Mesenchymal stem cell (in vitro differentiated cells and primary cell): ENCODE measurements around the gene ATCAY. TPM values are rescaled to one million over a fixed set of nuclear protein-coding genes. Genes with fewer than 3 reads are reported as not detected.

Experiments used
- DNase-seq: peaks from one replicate; pipeline ENCODE4 v3.0.0-alpha.2; 2013
- H2AFZ ChIP-seq: one replicate; pipeline ENCODE4 v1.6.1; 2013; ENCODE audit warnings: low read depth, mild to moderate bottlenecking, control low read depth, inconsistent platforms, low read length, moderate library complexity
- H2AK5ac ChIP-seq: 2 replicates; pipeline ENCODE4 v1.6.1; 2013; ENCODE audit warnings: low read length, moderate library complexity, mild to moderate bottlenecking, inconsistent platforms; ENCODE audit not compliant: severe bottlenecking
- H2BK120ac ChIP-seq: one replicate; pipeline ENCODE4 v1.6.1; 2013; ENCODE audit warnings: low read depth, mild to moderate bottlenecking, inconsistent platforms, low read length, moderate library complexity
- H2BK12ac ChIP-seq, 2 experiments: one replicate each; pipeline ENCODE4 v1.6.1; 2013; ENCODE audit warnings: inconsistent platforms in 2 of 2, low read length in 2 of 2, mild to moderate bottlenecking in 2 of 2, moderate library complexity in 2 of 2, control low read depth in 1 of 2
- H2BK15ac ChIP-seq: one replicate; pipeline ENCODE4 v1.6.1; 2013; ENCODE audit warnings: mild to moderate bottlenecking, low read depth, inconsistent platforms; ENCODE audit not compliant: poor library complexity, severe bottlenecking
- H2BK5ac ChIP-seq: 2 replicates; pipeline ENCODE4 v1.6.1; 2013; ENCODE audit warnings: low read depth, mild to moderate bottlenecking, low read length, control low read depth, inconsistent platforms; ENCODE audit not compliant: poor library complexity, severe bottlenecking
- H3K14ac ChIP-seq, 2 experiments: one replicate each; pipeline ENCODE4 v1.6.1; 2013; ENCODE audit warnings: inconsistent platforms in 2 of 2, low read length in 2 of 2, control low read depth in 1 of 2, mild to moderate bottlenecking in 1 of 2, moderate library complexity in 1 of 2
- H3K18ac ChIP-seq, 2 experiments: one replicate each; pipeline ENCODE4 v1.6.1; 2013; ENCODE audit warnings: inconsistent platforms in 2 of 2, low read length in 2 of 2, control low read depth in 1 of 2, low read depth in 1 of 2, mild to moderate bottlenecking in 1 of 2
- H3K23ac ChIP-seq, 2 experiments: one replicate each; pipeline ENCODE4 v1.6.1; 2013; ENCODE audit warnings: inconsistent platforms in 2 of 2, low read length in 2 of 2, mild to moderate bottlenecking in 2 of 2, moderate library complexity in 2 of 2, control low read depth in 1 of 2
- H3K27ac ChIP-seq: 2 replicates; pipeline ENCODE4 v1.5.1; 2013; ENCODE audit warnings: mild to moderate bottlenecking, moderate library complexity, low read length, control low read depth, inconsistent platforms; ENCODE audit not compliant: poor library complexity, severe bottlenecking
- H3K27me3 ChIP-seq, 2 experiments: 2 replicates each; pipeline versions ENCODE4 v1.6.1 to v1.7.0; 2013; ENCODE audit warnings: low read length in 2 of 2, mild to moderate bottlenecking in 2 of 2, moderate library complexity in 2 of 2, control low read depth in 1 of 2, inconsistent platforms in 1 of 2; ENCODE audit not compliant: control insufficient read depth in 1 of 2, insufficient read depth in 1 of 2
- H3K36me3 ChIP-seq, 2 experiments: 2 replicates each; pipeline versions ENCODE4 v1.6.1 to v1.7.0; 2013; ENCODE audit warnings: low read length in 2 of 2, control low read depth in 1 of 2, inconsistent platforms in 1 of 2, low read depth in 1 of 2, mild to moderate bottlenecking in 1 of 2; ENCODE audit not compliant: insufficient read depth in 2 of 2, control insufficient read depth in 1 of 2
- H3K4ac ChIP-seq, 2 experiments: one replicate each; pipeline ENCODE4 v1.6.1; 2013; ENCODE audit warnings: inconsistent platforms in 2 of 2, low read length in 2 of 2, mild to moderate bottlenecking in 2 of 2, moderate library complexity in 2 of 2, control low read depth in 1 of 2, low read depth in 1 of 2
- H3K4me1 ChIP-seq: 2 replicates; pipeline ENCODE4 v1.6.1; 2013; ENCODE audit warnings: low read depth, low read length, control low read depth; ENCODE audit not compliant: control insufficient read depth, insufficient read depth
- H3K4me2 ChIP-seq: 2 replicates; pipeline ENCODE4 v1.6.1; 2013; ENCODE audit warnings: low read length, mild to moderate bottlenecking, inconsistent platforms; ENCODE audit not compliant: poor library complexity, severe bottlenecking
- H3K4me3 ChIP-seq, 2 experiments: 2 replicates each; pipeline versions ENCODE4 v1.5.1 to v1.7.0; 2013; ENCODE audit warnings: low read length in 2 of 2, mild to moderate bottlenecking in 2 of 2, control low read depth in 1 of 2, low read depth in 1 of 2; ENCODE audit not compliant: insufficient read depth in 1 of 2
- H3K79me1 ChIP-seq: replicated peaks from 2 replicates; pipeline ENCODE4 v1.6.1; 2013; ENCODE audit warnings: mild to moderate bottlenecking, control low read depth, low read length, inconsistent platforms; ENCODE audit not compliant: poor library complexity, severe bottlenecking
- H3K9ac ChIP-seq: 2 replicates; pipeline ENCODE4 v1.7.0; 2013; ENCODE audit warnings: mild to moderate bottlenecking, low read length, moderate library complexity
- H3K9me3 ChIP-seq: 2 replicates; pipeline ENCODE4 v1.7.0; 2013; ENCODE audit warnings: mild to moderate bottlenecking, low read length; ENCODE audit not compliant: control insufficient read depth
- H4K8ac ChIP-seq: one replicate; pipeline ENCODE4 v1.6.1; 2013; ENCODE audit warnings: inconsistent platforms, mild to moderate bottlenecking, low read length, moderate library complexity
- H4K91ac ChIP-seq: one replicate; pipeline ENCODE4 v1.6.1; 2013; ENCODE audit warnings: mild to moderate bottlenecking, low read length, inconsistent platforms
- WGBS: methylation state at CpG from one replicate; pipeline ENCODE4 v1.1.7; 2013; ENCODE audit warnings: mixed read lengths; 5-methylcytosine and 5-hydroxymethylcytosine counted together
- polyA plus RNA-seq, 2 experiments: library from polyadenylated mRNA; stranded (reverse); fragments of 200-250 nt; gene quantifications; one replicate each; pipeline ENCODE4 v1.2.3, GENCODE V29; 2013

The ATCAY gene
- under 0.01 TPM for polyA plus RNA-seq (2013, experiment 1 of 2)
- not detected for polyA plus RNA-seq (2013, experiment 2 of 2)

GRCh38 chr19:3880471-3881271 lies at the start of gene ATCAY:
Gene ATCAY (plus strand): TSS chr19:3880685. CDS start chr19:3885768, 5,083 bp downstream.
- peaks cover 3% of the 10 kb centered on the region for H3K4me1 ChIP-seq
- H3K27me3 ChIP-seq: peaks cover 52 to 61% of the 10 kb centered on the region in 2 experiments

GRCh38 chr19:3831601-3832000 lies 48.9 kb upstream of the ATCAY start:
- Histone ChIP-seq H3K27me3 (peaks cover 26 to 43% of the 10 kb centered on the region in 2 experiments), H3K36me3 (no peaks in the 10 kb centered on the region), H3K4me3 (no peak overlapping the region), H3K18ac (no peak overlapping the region), H2AK5ac (no peak overlapping the region), H3K14ac (no peak overlapping the region), H3K79me1 (no peaks in the 10 kb centered on the region), H2BK120ac (no peak overlapping the region), H3K27ac (no peak overlapping the region), H2BK15ac (no peak overlapping the region), H3K4me2 (no peak overlapping the region), H3K4ac (no peak overlapping the region), H3K4me1 (peaks cover 3% of the 10 kb centered on the region), H3K9me3 (no peaks in the 10 kb centered on the region), H4K8ac (no peak overlapping the region), H2BK12ac (no peak overlapping the region), H3K23ac (no peak overlapping the region), H2BK5ac (no peak overlapping the region), H3K9ac (no peak overlapping the region), H2AFZ (no peak overlapping the region), H4K91ac (no peak overlapping the region)
- WGBS: 83% methylated on average over 19 of the region's 19 CpGs
- no peak for DNase-seq

More at GRCh38 chr19:3880471-3881271, at the start of gene ATCAY:
- no peak for DNase-seq
- H3K4ac ChIP-seq: no peak within 1 kb of the TSS
- no peak within 1 kb of the TSS for H2BK5ac ChIP-seq
- H3K9me3 ChIP-seq: no peaks in the 10 kb centered on the region
- no peak within 1 kb of the TSS for H4K91ac ChIP-seq
- H3K4me3 ChIP-seq: no peak within 1 kb of the TSS
- WGBS: 4% methylated on average over 43 of the region's 49 CpGs
- no peak within 1 kb of the TSS for H3K14ac ChIP-seq
- H4K8ac ChIP-seq: no peak within 1 kb of the TSS
- H2AFZ ChIP-seq: no peak within 1 kb of the TSS
- H3K23ac ChIP-seq: no peak within 1 kb of the TSS
- H3K18ac ChIP-seq: no peak within 1 kb of the TSS
- H3K36me3 ChIP-seq: no peaks in the 10 kb centered on the region
- no peaks in the 10 kb centered on the region for H3K79me1 ChIP-seq
- no peak within 1 kb of the TSS for H2AK5ac ChIP-seq
- H3K4me2 ChIP-seq: no peak within 1 kb of the TSS
- no peak within 1 kb of the TSS for H2BK12ac ChIP-seq
- H3K9ac ChIP-seq: no peak within 1 kb of the TSS
- no peak within 1 kb of the TSS for H2BK15ac ChIP-seq
- no peak within 1 kb of the TSS for H2BK120ac ChIP-seq
- H3K27ac ChIP-seq: no peak within 1 kb of the TSS

GRCh38 chr19:3832001-3832400 lies 48.5 kb upstream of the ATCAY start:
- Histone ChIP-seq H4K91ac (no peak overlapping the region), H2BK120ac (no peak overlapping the region), H3K36me3 (no peaks in the 10 kb centered on the region), H3K4ac (no peak overlapping the region), H3K18ac (no peak overlapping the region), H4K8ac (no peak overlapping the region), H3K23ac (no peak overlapping the region), H2BK15ac (no peak overlapping the region), H3K14ac (no peak overlapping the region), H3K27me3 (peaks cover 26 to 39% of the 10 kb centered on the region in 2 experiments), H3K4me1 (peaks cover 3% of the 10 kb centered on the region), H2BK12ac (no peak overlapping the region), H3K4me2 (no peak overlapping the region), H2AK5ac (no peak overlapping the region), H2AFZ (no peak overlapping the region), H3K27ac (no peak overlapping the region), H3K9me3 (no peaks in the 10 kb centered on the region), H3K79me1 (no peaks in the 10 kb centered on the region), H2BK5ac (no peak overlapping the region), H3K9ac (no peak overlapping the region), H3K4me3 (no peak overlapping the region)
- no peak for DNase-seq
- WGBS: 93% methylated on average over 6 of the region's 6 CpGs

- Histone ChIP-seq H3K36me3 (no peaks in the 10 kb centered on the region), H3K4ac (no peak overlapping the region), H3K4me1 (peaks cover 3% of the 10 kb centered on the region), H3K23ac (no peak overlapping the region), H3K27ac (no peak overlapping the region), H2BK15ac (no peak overlapping the region), H2BK12ac (no peak overlapping the region), H4K91ac (no peak overlapping the region), H3K4me2 (no peak overlapping the region), H3K27me3 (peaks cover 29 to 44% of the 10 kb centered on the region in 2 experiments), H3K4me3 (no peak overlapping the region), H2BK120ac (no peak overlapping the region), H3K9ac (no peak overlapping the region), H2BK5ac (no peak overlapping the region), H2AK5ac (no peak overlapping the region), H4K8ac (no peak overlapping the region), H3K14ac (no peak overlapping the region), H2AFZ (no peak overlapping the region), H3K79me1 (no peaks in the 10 kb centered on the region), H3K18ac (no peak overlapping the region), H3K9me3 (no peaks in the 10 kb centered on the region)
- WGBS: 78% methylated on average over 24 of the region's 34 CpGs
- no peak for DNase-seq
Observed at GRCh38 chr19:3833578-3834348, 46.7 kb upstream of the ATCAY start.
